ENCODE measurements around the gene ZNF561.

- TF ChIP-seq MAZ (CRISPR knock-in tag; conservative IDR thresholded peaks at IDR 0.05 in 1 of 2, IDR thresholded peaks at IDR 0.05 in 1 of 2) (no peak), MAFF (IDR thresholded peaks at IDR 0.05; ENCODE audit: low read length) (no peak), GTF2F1 (IDR thresholded peaks at IDR 0.05; ENCODE audit: low read depth, low read length) (no peak), EZH2 (IDR thresholded peaks at IDR 0.05; ENCODE audit: borderline replicate concordance, low read depth, low read length) (no peak), ZNF699 (CRISPR knock-in tag; IDR thresholded peaks at IDR 0.05; ENCODE audit: insufficient replicate concordance) (no peak), ZMIZ1 (IDR thresholded peaks at IDR 0.05; ENCODE audit: low read depth in 2 of 2, low read length in 2 of 2) (no peak), CEBPB (tag; IDR thresholded peaks at IDR 0.05) (no peak), TEAD4 (IDR thresholded peaks at IDR 0.05; ENCODE audit: low read length) (no peak), TEAD4 (CRISPR knock-in tag; IDR thresholded peaks at IDR 0.05; ENCODE audit: borderline replicate concordance) (no peak), ZFX (CRISPR knock-in tag; IDR thresholded peaks at IDR 0.05) (no peak), KLF16 (IDR thresholded peaks at IDR 0.05) (no peak), BHLHE40 (IDR thresholded peaks at IDR 0.05; ENCODE audit: low read length) (no peak), NR3C1 (CRISPR knock-in tag; IDR thresholded peaks at IDR 0.05) (no peak)
- TF ChIP-seq, protein P1, sequence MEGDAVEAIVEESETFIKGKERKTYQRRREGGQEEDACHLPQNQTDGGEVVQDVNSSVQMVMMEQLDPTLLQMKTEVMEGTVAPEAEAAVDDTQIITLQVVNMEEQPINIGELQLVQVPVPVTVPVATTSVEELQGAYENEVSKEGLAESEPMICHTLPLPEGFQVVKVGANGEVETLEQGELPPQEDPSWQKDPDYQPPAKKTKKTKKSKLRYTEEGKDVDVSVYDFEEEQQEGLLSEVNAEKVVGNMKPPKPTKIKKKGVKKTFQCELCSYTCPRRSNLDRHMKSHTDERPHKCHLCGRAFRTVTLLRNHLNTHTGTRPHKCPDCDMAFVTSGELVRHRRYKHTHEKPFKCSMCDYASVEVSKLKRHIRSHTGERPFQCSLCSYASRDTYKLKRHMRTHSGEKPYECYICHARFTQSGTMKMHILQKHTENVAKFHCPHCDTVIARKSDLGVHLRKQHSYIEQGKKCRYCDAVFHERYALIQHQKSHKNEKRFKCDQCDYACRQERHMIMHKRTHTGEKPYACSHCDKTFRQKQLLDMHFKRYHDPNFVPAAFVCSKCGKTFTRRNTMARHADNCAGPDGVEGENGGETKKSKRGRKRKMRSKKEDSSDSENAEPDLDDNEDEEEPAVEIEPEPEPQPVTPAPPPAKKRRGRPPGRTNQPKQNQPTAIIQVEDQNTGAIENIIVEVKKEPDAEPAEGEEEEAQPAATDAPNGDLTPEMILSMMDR (IDR thresholded peaks at IDR 0.05 in 2 of 3, conservative IDR thresholded peaks at IDR 0.05 in 1 of 3; ENCODE audit: insufficient read depth in 2 of 3, low read depth in 1 of 3, low read length in 3 of 3) = no peak
Observed at GRCh38 chr19:9641810-9642209, 20.8 kb upstream of the ZNF561 start.

All from K562 (cell line).